ENCODE data around the gene PTPRH.
"Not testable (repeated sequence)": the region's sequence is repeated elsewhere in the genome, so short reads cannot be mapped to it uniquely, and the experiment has no call there.

Gene PTPRH

DNA sequence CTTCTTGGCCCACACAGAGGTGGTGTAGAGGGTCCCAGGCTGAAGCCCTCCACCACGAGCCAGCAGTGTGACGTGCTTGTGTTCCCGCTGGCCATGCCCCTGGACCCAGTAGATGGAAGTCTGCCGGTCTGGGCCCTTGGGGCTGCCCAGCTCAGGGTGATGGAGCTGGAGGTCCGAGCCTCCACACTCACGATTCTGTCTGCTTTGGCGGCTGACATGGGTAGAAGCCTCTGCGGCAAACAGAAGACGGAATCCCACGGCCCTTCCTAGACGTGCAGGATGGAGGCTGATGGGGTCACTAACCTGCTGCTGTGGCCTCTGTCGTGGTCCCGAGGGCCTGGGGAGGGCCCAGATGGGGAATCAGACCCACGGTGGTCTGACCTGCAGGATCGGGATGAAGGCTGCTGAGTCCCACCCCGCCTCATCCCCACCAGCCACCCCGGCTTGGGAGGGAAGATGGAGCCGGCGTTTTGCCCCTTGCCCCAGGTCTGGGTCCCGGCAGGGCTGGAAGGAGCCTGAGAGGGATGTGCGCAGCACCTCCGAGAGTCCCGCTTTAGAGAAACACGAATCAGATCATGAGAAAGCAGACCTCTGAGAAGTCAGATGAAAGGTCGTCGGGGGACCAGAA is 14.9 kb upstream of the PTPRH start:
- no peak for DNase-seq

DNA sequence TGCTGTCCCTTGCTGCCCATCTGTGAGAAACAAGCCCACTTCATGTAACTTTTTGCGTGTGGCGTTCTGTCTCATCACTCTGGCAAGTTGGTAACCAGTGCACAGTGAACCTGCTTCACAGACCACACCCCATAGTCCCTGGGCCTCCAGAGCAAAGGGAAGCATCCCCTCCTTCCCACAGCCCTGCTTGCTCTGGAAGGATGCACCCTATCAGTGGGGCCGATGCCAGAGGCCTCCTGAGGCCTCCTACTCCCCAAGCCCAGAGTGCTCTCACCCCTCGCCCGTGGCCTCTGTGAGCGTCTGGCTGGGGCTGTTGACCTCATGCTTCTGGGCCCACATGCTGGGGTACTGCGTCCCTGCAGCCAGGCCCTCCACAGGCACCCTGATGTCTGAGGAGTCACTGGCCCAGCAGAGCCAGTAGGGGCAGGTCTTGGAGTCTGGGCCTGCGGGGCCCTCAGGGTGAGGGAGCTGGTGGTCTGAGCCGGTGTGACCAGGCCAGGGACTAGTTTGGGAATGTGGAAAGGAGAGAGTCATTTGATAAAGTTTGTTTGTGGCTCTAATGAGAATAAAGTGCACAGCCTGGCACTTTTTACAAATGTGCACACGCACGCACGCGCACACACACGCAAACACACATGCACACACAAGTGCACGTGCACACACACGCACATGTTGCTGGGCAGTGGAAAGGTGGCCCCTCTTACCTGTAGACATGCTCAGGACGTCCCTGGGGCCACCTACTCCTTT is 14.2 kb upstream of the PTPRH start:
- DNase-seq: no peak

DNA sequence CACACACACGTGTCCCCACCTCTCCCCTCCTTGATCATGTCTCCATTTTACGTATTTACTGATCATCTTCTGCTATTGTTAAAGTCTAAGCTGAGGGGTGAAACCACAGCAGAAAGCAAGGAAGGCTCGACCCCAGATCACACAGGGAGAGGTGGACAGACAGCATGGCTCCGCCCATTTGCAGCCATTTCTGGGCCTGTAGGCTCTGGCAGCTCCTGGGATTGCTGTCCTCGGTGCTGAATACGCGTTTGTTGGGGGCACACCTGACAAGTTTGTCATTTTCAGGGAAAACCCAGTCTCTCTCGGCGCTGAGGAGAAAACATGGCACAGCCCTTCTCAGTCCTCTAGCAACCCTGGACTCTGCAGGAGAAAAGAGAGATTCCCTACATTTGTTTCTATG is 11.2 kb upstream of the PTPRH start:
- DNase-seq: no peak

DNA sequence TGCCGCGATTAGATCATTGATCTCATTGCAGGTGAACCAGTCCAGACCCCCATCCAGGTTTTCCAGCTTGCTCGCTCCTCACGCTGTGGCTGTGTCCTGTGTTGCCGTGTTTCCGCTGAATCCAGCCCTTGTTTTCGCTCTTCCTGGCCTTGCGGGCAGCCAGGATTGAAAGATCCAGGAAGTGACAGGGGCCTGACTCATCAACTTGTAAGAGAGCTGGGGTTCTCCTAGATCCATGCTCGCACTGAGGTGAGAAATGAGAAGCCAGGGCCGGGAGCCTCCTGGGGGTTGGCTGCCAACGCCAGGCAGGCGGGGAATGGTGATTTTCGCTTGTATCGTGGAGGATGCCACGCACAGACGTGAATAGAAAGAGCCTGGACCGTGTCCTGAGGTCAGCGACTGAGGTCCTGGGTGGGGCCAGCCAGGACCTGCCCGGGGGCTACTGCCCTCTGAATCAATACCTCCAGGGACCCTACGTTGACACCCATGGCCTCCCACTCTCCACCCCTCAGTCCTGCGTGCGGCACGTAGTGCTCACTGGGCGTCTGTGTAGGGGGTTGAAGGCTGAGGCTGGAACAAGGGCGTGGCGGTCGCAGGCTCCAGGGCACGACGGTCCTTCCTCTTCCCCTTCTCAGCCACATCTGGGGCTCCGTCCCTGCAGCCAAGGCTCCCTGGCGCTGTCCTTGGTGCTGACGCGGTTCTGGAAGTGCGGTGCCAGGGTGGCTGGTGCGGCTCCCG is 7.3 kb upstream of the PTPRH start:
- peak; percentile 59 to 68 for DNase-seq

DNA sequence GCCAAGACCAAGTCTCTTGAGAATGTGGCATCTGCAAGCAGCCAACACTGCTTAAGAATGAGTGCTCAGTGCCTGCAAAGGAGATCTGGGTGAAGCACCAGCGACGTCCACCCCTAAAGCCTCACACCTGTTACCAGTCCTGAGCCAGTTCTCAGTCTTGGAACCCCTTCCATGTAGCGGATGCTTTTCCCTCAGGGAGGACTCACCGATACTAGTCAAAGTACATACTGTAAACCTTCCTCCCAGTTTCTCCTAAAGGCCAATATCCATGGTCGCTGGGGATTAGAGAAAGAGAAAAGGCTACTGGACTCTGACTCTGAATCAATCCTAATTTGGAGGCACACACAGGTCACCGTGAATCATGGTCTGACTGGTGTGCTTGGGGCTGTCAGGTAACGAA is 4.2 kb upstream of the PTPRH start:
- DNase-seq: no peak

DNA sequence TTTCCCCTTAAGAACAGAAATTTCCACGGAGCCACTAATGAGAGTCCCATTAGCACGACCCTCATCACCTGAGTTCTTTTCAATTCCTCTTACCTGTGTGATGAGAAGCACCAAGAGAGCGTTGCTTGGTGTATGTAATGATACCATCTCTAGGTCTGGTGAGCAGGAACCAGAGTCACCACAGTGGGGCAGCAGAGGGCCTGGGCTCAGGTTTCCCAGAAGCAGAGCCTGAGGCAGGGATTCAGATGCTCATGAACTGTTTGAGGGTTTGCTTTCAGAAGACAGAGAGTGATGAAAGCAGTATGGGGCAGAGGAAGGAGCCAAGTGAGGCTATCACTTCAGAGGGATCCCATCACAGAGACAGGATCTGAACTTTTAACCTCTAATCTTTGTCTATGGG is 3.1 kb upstream of the PTPRH start:
- peak; percentile 59 to 69 for DNase-seq

DNA sequence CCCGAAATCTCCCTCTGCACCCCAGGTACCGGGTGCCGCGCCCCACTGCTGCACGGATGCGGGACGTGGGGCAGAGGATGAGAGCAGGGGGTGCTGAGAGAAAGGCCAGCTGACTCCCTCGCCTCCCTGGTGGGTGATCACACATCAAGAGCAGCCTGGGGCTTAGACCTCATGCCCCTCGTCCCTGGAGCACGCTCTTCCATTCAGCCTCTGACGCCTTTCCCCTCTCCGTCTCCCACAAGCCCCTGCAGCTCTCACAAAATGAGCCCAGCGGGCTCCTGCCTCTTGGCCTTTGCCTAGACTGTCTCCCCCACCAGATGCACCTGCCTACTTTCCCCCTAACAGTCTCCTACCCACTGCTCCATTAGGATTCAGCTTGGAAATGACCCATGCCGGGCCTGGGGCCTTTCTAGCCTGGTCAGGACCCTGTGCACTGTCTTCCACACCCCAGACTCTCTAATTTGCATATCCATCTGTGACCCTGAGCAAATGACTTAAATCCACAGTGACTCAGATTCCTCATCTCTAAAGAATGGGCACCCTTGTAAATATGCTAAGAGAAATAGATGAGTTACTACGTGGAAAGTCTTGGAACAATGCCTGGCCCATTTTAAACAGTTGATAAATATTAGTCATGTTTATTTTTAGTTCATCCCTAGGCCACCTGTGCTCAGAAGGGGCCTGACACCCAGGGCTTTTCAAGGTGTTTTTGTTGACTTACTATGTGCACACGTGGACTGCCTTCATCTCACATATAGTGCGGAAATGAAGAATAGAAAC is 582 bp upstream of the PTPRH start:
- no peak for DNase-seq

DNA sequence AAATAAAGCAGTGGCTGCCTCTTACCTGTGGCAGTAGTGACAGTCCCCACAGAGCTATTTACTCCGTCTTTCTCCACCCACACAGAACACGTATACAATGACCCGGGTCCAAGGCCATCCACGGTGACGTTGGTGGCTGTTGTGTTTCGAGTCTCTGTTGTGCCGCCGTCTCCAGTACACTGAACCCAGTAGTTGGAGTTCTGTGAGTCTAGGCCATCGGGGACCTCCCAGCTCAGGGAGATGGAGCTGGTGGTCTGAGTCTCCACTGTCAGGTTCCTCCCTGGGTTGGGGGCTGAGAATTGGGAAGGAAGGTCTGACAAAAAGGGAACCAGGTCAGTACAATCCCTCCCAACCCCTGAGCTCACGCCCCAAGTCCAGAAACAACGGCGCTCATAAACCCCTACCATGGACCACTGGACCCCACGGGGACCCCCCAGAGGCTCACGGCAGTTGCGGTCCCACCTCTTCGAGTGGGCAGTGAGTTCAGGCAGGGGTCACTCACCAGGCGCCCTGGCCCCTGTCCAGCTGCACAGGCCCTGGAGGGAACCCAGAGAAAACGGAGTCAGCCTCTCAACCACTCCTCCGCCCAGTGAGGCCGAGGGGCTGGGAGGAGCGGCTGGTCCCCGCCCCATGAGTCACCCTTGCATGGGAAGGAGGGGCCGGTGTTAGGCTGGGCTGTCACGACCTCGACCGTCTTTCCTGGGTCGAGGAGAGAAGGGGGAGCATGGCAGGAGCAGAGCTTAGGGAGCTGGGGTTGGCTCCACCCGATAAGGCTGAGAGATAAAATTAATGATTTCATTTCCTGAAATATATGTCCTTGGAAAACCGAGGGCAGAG is 2.4 kb downstream of the PTPRH start:
- DNase-seq: peak; percentile 54 to 68

DNA sequence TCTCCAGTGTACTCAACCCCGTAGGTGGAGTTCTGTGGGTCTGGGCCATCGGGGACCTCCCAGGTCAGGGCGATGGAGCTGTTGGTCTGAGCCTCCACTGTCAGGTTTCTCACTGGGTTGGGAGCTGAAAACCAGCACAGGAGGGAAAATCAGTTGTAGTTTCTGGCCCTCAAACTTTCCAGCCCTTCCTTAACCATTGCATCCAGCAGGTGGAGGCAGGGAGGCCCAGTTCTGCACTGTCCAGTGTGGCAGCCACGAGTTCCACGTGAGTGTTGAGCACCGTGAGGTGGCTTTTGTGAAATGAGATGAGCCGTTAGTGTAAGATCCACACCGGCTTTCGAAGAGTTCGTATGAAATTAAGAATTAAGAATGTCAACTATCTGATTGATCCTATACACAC is 7.1 kb downstream of the PTPRH start:
- not testable (repeated sequence) for DNase-seq

DNA sequence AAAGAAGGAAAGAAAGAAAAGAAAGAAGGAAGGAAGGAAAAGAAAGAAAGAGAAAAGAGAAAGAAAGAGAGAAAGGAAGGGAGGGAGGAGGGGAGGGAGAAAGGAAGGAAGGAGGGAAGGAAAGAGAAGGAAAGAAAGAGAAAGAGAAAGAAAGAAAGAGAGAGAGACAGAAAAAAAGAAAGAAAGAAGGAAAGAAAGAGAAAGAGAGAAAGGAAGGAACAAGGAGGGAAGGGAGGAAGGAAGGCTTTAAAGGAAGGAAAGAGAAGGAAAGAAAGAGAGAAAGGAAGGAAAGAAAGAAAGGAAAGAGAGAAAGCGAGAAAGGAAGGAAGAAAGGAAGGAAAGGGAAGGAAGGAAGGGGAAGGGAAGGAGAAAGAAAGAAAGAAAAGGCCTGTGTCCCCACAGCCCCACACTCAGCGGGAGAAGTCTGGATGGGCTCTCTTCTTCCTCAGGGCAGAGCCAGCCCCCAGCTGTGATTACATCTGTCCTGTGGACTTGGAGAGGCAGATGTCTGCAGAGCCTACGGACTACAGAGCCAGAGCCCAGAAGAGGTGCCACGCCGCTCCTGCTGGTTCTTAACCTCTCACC is 9.6 kb downstream of the PTPRH start:
- no peak for DNase-seq

DNA sequence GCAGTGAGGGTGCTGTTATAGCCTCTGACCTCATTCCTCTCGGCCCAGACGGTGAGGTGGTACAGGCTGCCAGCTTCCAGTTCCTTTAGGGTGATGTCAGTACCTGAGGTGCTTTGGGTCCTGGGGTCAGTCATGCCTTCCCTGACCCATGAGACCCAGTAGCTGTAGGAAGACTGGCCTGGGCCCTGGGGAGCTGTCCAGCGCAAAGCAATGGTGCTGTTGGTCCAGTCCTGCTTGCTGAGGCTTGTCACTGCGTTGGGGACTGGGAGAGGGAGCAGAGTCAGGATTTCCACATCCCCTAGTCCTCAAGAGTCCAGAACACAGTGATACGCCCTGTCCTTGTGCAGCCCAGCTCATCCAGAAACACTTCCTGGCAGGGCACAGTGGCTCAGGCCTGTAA is 10.7 kb downstream of the PTPRH start:
- DNase-seq: no peak

DNA sequence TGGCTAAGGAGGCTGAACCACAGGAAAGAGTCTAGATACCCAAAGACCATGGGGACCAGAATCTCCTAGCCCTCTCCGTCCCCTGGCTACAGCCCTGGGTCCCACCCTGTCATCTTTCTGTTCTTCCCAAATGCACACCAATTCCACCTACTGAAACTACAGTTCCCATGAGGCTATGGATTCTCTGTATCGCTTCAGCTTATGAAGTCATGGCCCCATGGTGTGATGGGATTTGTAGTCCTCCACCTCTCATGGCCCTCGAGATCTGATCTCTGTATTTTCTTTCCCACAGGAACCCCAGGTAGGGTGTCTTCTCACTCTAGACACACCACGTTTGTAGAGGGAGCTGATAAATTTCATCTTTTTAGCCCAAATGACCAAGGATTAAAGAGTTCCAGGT is 11.8 kb downstream of the PTPRH start:
- no peak for DNase-seq

DNA sequence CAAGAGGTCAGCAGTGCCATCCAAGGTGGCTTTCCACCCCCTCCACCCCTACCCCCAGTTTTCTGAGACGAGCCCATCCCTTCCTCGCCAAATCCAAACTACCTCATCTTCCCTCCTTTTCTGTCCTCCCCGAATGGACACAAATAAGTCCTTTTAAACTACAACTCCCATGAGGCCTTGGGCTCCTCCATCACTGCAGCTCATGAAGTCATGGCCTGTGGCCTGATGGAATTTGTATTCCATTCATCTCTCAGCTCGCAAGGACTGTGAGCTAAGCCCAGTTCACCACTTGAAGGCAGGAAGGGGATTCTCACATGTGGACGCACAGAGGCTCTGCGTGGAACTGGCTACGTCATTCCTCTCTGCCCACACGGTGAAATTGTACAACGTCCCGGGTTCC is 12.5 kb downstream of the PTPRH start:
- no peak for DNase-seq

DNA sequence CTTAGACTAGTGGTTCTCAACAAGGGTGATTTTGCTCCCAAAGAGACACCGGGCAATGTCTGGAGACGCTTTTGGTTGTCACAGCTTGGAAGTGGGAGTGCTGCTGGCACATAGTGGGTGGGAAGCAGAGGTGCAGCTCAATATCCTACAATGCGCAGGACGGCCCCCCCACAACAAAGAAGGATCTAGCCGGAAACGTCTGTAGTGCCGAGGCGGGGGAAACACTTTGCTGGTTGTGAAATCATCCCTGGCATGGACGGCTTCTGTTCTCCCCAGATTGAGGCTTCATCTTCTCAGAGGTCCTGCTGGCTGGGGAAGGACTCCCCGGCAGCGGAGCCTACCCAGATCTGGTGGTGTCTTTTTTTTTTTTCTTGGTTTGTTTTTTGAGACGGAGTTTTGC is 15.8 kb downstream of the PTPRH start:
- DNase-seq: no peak

DNA sequence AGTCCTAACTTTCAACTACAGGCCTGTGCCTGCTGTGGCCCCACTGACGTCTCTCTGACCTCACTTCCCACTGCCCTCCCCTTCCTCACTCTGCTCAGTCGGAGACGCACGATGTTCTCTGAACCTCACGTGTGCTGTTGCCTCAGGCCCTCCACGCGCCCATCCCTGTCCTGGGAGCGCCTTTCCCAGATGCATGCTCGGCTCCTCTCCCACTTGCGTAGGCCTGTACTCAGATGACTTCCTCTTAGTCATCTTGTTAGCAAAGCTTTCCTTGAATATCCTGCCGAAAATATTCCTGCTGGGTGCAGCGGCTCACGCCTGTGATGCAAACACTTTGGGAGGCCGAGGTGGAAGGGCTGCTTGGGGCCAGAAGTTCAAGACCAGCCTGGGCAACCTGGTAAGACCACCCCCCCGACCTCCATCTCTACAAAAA is 19.9 kb downstream of the PTPRH start:
- no peak for DNase-seq

DNA sequence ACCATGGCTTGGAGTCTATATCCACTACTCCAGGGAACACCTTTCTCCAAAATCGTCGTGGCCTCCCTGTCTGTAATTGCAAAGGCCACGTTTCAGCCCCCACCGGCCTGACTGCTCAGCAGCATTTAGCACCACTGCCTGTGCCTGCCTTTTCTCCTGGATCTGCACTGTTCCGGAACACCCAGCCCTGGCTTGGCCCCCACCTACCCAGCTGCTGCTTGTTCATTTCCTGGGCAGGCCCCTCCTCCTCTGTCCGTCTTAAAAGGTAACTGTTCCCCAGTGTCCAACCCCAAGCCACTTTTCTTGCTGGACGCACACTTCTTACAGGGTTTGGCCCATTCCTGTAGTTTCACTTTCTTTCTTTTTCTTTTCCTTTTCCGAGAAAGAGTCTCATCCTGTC is 20.7 kb downstream of the PTPRH start:
- no peak for DNase-seq

DNA sequence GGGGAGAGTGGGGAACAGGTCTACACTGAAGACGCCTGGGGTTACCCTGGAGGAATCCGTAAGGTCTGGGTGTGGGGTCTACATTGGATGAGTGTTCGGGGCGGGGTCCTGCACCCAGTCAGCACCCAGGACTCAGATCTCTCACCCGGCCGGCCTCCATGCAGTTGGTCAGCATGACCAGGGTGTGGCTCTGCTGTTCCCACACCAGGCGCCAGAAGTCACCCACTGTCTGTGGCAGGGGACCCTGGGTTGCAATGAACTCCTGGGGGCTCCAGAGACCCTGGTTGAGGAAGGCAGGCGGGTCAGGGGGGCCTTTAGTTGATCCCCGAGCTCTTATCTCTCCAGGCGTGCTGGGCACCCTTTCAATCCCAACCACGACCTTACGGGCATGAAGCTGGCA is 23.2 kb downstream of the PTPRH start:
- no peak for DNase-seq

DNA sequence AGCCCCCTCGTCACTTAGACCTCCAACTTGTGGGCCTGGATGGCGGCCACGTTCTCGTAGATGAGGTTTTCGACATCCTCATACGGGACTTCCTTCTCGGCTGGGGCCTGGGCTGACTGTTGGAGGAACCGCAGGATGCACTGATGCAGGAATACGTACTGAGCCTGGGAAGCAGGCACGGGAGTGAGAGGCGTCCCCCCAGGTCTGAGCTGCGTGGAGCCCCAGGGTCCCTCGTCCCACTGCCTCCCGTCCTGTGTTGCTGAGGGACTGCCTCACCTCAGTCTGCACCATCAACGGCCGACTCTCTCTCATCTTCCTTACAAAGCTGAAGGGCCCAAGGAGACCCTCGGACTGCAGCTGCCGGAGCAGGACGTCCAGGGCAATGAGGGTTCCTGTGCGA is 27.6 kb downstream of the PTPRH start:
- no peak for DNase-seq

DNA sequence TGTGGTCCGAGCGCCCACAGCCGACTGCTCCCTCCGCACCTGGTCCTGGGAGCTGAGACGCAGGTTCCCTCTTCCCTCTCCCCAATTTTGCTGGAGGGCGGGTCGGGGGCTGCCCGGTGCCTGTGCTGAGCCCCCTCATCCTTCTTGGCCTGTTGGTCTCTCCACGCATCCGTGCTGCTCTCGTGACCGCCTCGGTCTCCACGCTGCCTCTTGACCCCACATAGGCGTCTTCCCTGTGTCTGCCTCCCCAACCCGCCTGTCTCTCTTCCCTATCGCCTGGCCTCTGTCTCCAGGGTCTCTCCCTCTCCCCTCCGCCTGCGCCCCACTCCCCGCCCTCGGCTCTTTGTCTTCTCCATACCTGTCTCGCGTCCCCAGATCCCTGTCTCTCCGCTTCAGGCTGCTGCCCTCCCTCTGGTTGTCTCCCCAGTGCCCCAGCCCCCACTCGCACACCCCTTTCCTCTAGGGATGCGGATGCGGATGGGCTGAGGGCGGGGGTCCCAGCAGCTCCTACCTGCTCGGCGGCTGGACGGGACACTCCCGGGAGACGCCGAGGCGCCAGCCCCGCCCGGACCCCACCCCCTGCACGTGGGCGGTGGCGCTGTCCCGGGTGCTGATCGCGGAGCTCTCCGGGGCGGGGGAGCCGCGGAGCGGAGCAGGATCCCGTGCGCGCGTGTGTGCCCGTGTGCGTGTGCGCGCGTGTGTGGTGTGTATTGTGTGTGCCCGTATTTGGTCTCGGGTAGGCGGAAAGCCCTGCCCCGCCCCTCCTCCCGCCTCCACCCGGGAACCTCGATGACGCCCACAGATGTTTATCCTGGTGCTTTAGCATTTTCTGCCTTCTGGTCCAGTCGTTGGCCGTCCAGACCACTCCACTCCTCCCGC is 29.5 kb downstream of the PTPRH start, which contains the start of gene SYT5:
TSS of gene SYT5 (minus strand) at position 684 of the 879 bp plus-strand sequence. CDS start 1,248 bp downstream, outside the sequence.
- peak; percentile 73 to 76 for DNase-seq

DNA sequence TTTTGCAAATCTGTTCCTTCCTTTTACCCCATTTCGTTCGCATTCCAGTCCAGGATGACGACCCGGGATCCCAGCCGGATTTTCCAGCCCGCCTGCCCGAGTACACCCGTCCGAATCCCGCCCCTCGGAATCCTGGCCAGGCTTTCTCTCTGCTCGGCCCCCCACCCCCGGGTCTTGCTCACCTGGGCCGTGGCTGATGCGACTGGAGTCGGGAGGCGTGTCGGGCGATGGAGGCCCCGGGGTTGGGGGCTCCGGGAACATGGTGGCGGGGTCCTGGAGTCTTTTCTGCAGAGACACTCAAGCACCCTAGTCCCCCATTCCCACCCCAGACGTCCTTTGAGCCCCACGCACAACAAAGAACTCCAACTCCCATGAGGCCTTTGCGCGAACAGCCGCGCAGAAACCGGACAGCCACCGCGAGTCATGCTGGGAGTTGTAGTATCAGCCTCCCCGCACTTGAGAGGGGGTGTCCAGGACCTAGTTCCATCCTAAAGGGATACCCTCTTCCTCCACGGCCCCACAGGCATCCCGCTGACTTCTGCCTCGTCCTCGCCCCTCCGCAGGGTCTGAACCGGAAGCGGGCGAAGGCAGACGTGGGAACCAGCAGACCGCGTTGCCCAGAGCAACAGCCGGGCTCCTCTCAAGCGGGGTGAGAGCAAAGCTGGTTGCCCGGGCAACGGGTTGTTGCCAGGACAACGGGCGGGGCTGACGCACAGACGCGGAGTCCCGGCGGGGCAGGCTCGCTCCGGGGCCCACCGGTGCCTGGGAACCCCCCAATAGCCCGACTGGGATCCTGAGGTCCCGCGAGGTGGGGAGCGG is 30.3 kb downstream of the PTPRH start:
- peak; percentile 88 to 91 for DNase-seq

Measured in stimulated activated CD4-positive, alpha-beta T cell treated with anti-CD3 and anti-CD28 coated beads, Interleukin-2, amount 100 ng/mL, for 24 hours (primary cell).